Jurkat, Clone E6-1 (cell line): ENCODE results near the gene EYA4.

Experiments used
- DNase-seq: peaks from one replicate; pipeline ENCODE4 v3.0.0-alpha.2; 2011; ENCODE audit warnings: low read depth, low spot score
- H3K4me3 ChIP-seq: 2 replicates; pipeline ENCODE4 v1.5.1; 2011; ENCODE audit warnings: mild to moderate bottlenecking, low read length, control low read depth, moderate library complexity

Gene EYA4

DNA sequence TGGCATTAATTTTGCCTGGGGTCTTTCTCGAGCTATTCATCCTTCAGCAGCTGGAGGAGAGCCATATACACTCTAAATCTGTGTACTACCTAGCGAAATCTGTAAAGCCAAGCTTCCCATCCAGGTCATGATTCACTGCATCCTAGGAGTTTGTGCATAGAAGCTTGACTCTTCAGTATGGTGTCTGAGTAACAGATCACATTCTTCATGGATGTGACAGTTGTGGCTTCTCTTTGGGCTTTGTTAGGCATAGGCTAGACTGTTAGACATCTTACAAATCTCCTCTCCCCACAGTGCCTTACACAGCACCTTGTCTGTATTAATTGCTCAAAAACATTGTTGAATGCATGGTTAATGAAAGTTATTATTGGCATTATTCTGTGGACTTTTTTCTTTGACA, 177.0 kb downstream of the EYA4 start:
- no peak for DNase-seq
- H3K4me3 ChIP-seq = no peak overlapping the region

DNA sequence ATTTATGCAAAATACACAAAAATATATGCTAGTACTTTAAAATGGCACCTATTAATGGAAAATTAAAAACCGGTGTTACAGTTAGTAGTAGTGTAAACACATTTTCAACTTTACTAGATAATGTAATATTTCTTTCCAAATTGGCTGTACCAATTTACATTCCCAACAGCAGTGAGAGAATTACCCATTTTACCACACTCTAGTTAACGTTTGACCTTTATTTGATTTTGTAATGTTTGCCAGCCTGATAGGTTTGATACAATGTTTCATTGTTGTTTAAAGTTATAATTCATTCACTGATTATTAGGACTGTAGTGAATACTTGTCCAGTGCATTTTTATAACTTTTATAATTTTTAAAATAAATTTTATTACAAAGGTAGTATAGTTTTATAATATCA, 182.1 kb downstream of the EYA4 start:
- H3K4me3 ChIP-seq = no peak overlapping the region
- DNase-seq = no peak

- H3K4me3 ChIP-seq = no peak overlapping the region
- no peak for DNase-seq
Measured at GRCh38 chr6:133424359-133424758, 183.2 kb downstream of the EYA4 start.

- no peak for DNase-seq
- H3K4me3 ChIP-seq = no peak overlapping the region
Measured at GRCh38 chr6:133426038-133426437, 184.9 kb downstream of the EYA4 start.

DNA sequence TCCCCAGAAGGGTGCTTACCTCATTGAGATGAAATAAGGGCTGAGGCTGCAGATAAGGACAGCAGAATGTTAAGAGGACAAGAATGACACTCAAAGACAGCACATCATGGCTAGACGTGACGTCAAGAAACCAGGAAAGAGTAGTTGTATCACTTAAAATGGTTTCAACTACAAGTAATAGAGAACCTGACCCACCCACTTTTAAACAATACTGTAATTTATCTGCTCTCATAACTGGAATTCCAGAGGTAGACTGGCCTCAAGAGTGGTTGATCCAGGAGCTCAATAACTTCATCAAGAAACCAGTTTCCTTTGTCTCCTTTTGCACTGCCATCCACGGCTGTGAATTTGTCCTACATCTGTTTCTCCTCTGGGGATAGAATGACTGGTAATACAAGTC, 187.1 kb downstream of the EYA4 start:
- H3K4me3 ChIP-seq = no peak overlapping the region
- DNase-seq = no peak

GRCh38 chr6:133430530-133430929, 189.4 kb downstream of the EYA4 start:
- no peak for DNase-seq

DNA sequence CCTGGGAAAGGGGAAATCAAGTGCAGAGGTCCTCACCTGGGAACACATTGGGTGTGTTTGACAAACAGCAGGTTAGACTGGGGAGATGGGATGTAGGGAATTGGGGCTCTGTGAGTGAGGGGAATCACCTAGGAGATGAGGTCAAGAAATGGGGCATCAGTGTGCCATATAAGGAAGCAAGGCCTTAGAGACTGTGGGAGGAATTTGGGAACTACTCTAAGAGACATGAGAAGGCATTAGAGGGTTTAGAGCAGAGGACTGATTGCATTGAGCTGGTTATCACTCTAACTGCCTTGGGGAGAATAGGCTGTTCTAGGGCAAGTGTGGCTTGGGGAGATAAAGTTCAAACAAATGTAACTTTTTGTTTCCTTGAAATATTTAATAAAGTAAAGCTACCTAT, 189.9 kb downstream of the EYA4 start:
- DNase-seq = no peak
- no peak overlapping the region for H3K4me3 ChIP-seq

More at GRCh38 chr6:133430530-133430929, 189.4 kb downstream of the EYA4 start:
- no peak overlapping the region for H3K4me3 ChIP-seq

DNA sequence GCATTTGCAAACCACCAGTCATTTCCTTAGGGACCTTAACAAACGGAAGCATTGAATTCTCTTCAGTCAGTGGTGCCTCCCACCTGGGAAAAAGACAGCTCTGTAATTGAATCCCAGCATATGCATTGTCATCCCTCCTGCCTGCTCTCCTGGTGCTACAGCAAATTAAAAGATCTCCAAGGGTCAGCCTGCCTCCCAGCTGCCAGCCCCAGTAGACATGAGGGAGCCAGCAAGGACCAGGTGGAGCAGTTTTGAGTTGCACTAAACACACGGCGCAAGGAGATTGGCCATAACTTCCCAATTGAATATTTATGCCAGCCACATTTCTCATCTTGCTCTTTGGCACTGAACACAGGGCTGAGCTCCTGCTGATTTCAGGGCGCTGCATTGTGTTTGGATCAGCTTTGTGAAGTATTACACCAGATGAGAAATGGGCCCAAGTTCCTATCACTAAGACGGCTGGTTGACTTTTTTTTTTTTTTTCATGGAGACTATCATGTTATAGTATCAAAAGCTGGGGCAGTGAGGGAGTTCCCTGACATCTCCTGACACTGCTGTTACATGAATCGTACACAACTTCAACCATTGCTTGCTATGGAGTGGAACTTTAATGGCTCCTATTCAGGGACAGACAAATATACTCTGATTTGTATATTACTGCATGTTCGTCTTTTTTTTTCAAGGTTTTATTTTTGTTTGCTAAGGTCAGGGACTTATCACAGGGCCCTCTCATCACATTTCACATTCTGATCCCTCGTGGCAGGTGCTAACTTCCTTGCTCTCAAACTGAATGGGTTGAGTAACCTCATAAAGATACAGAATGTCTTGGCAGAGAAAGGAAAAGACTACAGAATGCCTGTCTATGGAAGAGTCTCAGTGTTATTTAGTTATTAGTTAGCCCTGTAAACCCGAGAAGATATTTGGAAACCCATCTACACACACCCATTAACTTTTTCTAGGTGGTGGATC, 191.1 kb downstream of the EYA4 start:
- no peak overlapping the region for H3K4me3 ChIP-seq
- no peak for DNase-seq

DNA sequence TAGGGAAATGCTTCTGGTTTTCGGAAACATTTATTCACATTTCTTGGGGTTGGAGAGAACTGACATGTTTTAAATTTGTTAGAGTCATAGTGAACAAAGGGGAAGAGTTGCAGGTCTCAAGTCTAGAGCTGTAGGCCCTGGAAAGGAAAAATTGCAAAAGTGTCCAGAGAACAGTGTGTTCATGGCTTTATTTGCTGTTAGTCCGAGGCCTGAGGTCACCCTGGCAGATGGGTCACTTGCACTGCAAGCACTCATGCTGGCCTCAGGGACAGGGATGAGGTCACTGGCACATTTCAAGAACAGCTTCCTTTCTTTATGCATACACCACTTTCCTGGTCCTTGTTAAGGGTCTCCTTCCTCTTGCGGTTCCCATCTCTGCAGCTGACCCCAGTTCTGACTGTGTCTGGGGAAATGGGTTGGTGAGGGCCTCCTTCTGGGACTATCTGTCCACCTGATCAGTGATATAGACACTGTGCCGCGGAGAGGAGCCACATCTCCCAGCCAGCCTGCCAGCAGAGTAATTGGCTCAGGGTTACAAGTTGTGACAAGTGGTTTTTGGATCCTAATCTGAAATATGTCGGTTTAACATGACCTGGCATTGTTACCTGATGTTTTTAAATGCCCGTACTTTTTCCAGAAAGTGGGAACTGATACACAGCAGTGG, 194.0 kb downstream of the EYA4 start:
- H3K4me3 ChIP-seq = no peak overlapping the region
- no peak for DNase-seq

- DNase-seq = no peak
Measured at GRCh38 chr6:133436652-133437051, 195.5 kb downstream of the EYA4 start.

GRCh38 chr6:133441491-133441890, 200.3 kb downstream of the EYA4 start:
- H3K4me3 ChIP-seq = no peak overlapping the region
- no peak for DNase-seq

More at GRCh38 chr6:133436652-133437051, 195.5 kb downstream of the EYA4 start:
- no peak overlapping the region for H3K4me3 ChIP-seq

GRCh38 chr6:133446789-133447188, 205.6 kb downstream of the EYA4 start:
- DNase-seq = no peak
- H3K4me3 ChIP-seq = no peak overlapping the region

- H3K4me3 ChIP-seq = no peak overlapping the region
- no peak for DNase-seq
Measured at GRCh38 chr6:133447924-133448323, 206.8 kb downstream of the EYA4 start.

DNA sequence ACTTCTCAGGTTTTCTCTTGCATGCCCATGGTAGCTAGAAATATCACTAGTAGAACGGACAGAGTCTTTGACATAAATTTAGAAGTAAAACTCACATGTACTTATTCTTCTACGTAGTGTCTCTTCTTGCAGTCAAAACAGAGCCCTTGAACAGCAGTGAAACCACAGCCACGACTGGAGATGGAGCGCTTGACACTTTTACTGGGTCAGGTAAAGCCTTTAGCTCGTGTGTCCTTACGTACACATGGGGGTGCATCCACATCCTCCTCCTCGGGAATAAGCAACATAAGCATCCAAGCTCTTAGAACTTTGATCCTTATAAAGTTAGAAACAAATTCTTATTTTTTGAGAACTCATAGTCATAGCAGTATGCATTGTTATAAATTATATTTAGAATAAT, 215.3 kb downstream of the EYA4 start:
- no peak overlapping the region for H3K4me3 ChIP-seq
- DNase-seq = no peak

DNA sequence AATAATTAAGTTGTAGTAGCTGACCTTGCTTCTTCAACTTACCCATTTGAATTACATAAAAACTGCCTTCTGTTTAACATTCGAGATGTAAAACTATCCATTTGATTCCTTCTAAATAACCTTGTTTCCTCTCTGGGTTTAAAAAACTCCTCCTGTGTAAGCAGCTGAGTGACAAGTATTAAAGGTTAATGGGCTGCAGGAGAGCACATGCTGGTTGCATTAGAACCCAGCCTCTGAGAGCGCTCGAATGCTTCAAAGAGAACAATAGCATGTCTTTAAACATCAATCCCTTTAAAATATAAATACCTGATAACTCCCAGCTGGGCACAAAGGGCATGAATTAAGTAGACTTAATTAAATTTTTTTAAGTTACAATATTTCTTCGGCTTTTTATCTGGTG, 215.8 kb downstream of the EYA4 start:
- no peak for DNase-seq

GRCh38 chr6:133460101-133460500, 218.9 kb downstream of the EYA4 start:
- H3K4me3 ChIP-seq = no peak overlapping the region
- DNase-seq = no peak

More for the DNA sequence above, 215.8 kb downstream of the EYA4 start:
- H3K4me3 ChIP-seq = no peak overlapping the region

GRCh38 chr6:133463790-133464189, 222.6 kb downstream of the EYA4 start:
- no peak for DNase-seq

GRCh38 chr6:133466680-133467079, 225.5 kb downstream of the EYA4 start:
- no peak for DNase-seq
- H3K4me3 ChIP-seq = no peak overlapping the region

More at GRCh38 chr6:133463790-133464189, 222.6 kb downstream of the EYA4 start:
- no peak overlapping the region for H3K4me3 ChIP-seq

DNA sequence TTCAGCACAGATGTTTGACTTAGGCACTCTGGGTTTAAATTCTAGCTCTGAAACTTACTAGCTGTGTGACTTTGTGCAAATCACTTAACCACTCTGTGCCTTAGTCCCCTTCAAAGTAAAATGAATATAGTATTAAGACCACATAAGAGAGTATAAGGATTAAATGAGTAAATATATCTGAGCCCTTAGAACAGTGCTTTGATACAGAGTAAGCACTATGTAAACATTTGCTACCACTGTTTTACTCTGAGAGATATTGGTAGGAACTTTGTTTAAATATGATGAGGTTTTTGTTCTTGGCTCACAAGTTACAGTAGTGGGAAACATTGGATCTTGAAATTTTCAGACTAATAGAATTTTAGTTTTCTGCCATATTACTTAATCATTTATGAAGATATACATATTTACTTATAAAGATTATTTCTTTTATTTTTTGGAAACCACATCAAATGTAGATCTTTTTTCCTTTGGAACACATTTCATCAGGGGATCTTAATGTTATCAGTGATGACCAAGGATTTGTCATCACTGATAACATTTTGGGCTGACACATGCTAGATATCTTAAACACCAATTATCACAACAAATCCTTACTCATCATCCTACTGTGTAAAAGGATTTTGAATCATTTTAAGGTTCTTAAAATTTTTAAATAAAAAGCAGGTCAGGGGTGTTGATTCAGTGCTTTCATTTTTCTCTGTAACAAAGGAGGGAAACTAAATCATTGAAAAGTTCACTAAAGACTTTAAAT, 226.2 kb downstream of the EYA4 start:
- DNase-seq = no peak
- H3K4me3 ChIP-seq = no peak overlapping the region

GRCh38 chr6:133467982-133468380, 226.8 kb downstream of the EYA4 start:
- DNase-seq = no peak
- no peak overlapping the region for H3K4me3 ChIP-seq
